Pons (tissue), 1 donor: ENCODE data around the gene LEMD2.

Source experiments
- DNase-seq: peaks from one replicate; pipeline ENCODE4 v3.0.0-alpha.2; 2016; ENCODE audit warnings: low spot score

LEMD2 gene

DNA sequence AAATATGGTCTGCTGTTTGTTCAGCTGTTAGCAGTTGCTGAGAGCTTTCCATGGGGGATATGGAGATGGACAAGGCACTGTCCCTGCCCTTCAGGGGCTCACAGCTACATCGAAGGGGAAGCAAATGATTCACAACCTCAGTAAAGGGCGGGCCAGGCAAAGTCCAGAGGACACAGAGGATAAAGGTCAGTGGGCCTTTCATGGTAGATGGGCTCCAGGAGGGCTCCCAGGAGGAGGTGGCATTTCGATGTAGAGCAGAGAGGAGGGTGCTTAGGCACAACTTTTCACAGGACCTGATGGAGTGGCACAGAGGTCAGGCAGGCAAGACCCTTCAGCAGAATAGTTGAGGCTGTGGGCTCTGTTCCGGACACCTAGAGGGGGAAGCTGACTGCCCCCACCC is 30.1 kb upstream of the LEMD2 start:
- DNase-seq = no peak

DNA sequence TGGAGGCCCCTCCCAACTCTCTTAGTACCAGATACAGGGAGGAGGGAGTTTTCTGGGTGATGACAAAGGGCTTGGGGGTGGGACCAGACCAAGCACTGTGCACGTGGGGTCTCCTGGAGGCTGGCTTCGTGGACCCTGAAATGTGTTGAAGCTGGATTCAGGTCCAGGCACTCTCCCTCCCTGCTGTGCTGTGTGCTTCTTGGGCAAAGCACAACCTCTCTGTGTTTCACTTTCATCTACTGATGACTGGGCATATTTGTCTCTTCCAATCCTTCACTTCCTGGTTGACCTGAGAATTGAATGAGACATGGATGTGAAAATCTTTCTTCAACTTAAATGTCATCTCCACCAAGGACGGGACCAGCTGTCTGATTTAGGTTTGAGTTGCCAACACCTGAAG is 29.4 kb upstream of the LEMD2 start:
- DNase-seq = no peak

DNA sequence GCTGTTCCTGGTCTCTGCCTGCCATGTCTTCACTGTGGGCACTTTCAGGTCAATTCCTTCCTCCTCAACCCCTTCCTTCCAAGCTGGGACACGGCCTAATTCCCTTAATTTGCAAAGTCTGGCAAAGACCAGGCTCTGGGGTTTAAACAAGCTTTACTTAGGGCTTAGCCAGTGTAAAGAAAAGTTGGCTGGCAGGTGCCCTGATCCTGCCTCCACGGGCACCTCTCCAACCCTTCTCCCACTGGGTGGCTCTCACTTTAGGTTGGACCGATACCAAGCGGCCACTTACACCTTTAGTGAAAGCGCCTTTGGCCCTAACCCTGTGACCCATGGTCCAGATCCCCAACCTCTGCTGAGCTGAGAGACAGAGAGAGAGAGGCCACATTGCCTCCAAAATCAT is 28.6 kb upstream of the LEMD2 start:
- no peak for DNase-seq

DNA sequence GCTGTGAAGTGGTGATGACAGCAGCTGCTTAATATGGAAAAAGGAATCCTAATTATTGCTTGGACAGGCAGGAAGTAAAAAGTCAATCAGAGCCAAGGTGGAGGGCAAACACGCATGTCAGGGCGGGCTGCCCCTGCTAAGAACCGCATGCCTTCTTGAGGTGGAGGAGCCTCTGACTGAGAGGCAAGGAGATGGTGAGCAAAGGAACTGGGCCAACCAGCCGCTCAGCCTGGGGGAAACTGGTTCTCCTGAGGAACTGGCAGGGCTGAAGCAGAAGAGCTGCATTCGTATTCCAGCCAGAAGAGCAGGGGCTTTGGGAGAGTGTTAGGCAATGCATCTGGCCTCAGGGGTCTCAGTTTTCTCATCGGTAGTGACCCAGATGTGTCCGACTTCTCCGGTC is 28.0 kb upstream of the LEMD2 start:
- no peak for DNase-seq

DNA sequence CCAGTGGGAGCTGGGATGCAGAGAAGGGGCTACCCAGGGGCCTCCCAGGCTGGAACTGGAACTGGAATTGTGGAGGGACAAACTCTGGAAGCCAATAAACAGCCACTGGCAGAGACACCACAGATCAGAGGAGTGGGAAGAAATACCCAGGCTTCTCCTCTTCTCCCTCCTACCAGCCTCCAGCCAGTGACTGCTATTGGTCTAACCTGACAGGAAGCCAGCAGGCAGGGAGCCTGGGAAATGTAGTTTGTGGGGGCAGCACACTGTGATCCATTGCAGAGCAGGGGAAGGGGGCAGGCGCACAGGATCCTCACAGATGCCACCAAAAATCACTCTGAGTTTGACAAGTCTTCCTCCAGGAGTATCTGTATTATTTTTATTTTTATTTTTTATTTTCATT is 26.9 kb upstream of the LEMD2 start:
- no peak for DNase-seq

DNA sequence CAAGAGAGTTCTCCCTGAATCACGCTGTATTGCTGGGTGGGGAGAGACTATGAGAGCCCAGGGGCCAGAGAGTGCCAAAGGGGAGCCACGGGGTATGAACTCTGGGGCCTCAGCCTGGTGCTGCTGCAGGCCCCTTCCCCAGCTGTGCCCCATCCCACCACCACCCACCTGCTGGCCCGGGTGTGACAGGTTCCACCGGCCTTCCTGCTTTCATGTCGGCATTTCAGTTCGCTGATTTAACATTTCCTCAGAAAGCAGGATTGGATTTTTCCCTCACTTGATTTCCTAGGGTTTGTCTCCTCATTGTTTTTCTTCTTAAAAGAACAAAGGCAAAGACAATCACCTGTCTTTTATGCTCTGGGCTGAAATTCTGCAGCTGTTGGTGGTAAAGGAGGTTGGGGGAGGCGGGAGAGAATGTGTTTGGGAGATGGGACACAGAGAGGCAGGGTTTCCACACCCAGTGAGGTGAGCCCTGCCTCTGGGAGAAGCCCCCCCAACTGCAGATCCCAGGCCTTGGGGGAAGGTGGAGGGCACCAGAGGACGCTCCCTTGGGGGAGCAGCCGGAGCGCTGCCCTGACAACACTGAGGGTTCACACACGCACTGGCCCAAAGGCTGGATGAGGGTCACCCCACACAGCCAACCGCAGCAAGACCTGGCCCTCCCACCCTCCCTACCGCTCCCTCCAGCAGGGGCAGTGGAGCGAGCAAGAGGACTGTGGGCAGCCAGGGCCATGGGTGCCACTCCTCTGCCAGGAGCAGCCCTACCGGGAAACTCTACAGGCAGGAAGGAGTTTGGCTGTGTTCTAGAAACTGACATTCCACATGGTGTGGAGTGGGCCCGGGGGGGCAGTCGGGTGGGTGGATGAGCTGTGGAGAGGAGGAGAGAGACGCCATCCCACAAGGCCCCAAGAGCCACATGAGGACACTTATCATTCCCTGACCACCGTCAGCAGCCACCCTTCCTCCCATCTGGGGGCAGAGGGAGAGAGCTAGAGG is 25.4 kb upstream of the LEMD2 start:
- DNase-seq = no peak

DNA sequence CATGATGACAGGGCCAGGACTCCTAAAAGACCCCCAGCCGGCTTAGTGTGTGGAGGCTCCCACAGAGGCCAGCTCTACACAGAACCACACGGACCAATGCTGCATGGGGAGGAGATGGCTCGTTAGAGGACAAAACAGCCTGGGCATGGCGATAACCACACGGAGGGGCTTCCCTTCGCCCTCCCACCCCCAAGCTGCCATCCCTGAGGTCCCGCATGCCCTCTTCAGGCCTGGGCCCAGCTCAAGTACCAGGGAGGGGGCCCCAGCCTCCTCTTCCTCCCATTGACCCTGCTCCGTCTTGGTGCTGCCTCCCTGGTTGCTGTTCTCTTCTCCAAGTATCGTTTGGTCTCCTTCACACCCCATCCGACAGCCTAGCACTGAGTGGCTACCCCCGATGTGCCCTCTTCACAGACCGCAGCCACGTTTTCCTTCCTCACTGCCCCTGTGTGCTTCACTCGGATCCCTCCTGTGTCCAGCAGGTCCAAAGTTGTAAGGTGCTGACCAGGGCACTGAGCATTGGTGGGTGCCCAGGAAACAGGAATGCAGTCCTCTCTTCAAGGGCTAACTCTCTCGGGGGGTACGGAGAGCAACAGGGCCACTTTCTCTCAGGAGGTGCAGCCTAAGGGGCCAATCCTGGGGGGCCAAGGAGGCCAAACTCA is 24.4 kb upstream of the LEMD2 start:
- no peak for DNase-seq

DNA sequence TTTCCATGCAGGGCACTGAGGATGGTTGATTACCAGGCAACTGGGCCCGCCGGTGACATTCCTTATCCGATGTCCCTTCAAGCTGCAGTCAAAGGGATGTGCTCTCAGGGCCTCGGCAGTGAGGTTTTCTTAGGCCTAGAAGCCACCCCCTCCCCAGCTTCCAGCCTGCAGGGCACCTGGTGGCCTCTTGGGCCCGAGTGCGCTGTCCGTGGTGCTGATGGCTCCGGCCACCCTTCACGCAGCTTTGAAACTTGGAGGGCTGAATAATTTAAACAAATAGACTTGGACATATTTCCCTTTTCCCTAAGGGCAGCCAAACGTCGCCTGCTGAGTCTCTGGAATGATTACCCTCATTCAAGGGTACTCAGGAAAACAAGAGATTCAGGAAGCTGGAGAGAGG is 23.7 kb upstream of the LEMD2 start:
- DNase-seq = no peak

DNA sequence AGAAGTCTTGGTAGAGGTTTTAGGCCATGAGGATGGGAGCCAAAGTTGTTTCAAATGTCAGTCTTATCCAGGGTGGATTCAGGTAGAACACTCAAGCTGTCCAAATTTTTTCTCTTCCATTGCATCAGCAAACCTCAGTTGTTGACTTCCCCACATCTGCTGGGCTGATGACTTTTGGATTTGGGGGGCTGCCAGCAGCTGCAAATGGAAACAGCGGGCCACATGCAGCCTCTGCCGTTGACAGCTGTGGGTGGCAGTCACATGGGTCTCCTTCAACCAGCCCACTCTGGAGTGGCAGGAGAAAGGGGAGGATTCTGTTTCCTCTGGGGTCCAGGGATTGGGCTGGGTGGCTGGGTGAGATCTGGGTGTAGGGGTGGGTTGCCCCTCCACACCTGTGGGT is 20.7 kb upstream of the LEMD2 start:
- no peak for DNase-seq

DNA sequence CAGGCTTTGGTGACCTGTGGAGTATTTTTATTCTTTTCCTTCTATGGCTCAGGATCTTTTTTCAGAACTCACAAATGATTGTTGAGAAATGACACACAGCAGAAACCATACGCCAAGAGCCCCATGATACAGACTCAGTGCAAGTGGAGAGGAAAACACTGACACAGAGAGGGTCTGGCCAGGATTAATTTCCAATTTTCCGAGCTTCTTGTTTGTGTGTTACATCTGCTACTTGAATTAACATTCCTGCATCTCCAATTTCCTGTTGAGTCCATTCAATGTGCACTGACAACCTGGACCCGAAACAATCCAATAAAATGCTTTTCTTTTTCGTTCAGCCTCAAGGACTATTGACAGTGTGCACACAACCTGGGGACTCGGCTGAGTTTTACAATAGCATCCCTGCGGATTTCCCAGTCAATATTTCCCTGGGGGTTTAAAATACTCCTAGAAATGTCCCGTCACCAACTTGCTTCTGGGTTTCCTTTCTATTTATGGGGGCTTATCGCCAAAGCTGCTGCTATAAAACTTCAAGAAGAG is 19.8 kb upstream of the LEMD2 start:
- no peak for DNase-seq

DNA sequence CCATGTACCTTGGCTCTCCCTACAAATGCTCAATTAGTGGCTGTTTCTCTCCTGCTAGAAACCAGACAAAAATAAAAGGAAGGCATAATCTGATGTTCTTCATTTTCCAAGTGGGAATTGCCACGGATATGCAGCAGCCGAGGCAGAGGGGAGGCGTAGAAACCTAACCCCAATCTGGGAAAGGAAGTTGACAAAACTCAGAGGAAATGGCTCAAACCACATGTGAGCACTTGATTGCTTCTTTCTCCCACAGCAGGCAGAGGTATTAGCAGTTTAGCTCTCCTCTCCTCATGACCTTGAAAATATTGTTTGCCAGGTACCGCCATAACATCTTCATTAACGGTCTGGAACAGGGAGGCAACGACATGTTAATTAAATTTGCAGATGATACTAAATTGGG is 18.7 kb upstream of the LEMD2 start:
- no peak for DNase-seq

DNA sequence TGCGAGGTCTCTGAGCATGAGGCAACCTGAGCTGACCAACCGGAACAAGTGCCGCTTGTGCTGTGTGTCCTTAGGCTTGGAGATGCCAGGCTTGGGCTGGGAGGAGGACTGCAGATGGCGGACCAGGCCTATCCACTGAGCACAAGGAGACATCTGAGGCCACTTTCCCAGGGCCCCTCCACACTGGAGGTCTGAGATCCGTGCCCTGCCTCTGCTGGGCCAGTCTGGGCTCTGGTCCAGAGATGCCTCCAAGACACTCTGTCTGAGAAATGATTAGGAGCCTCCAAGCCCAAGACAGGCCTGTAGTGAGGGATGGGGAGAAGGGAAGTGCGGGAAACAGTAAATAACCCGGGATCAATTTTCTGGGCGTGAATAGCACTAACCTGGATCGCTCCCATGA is 17.9 kb upstream of the LEMD2 start:
- DNase-seq = no peak

DNA sequence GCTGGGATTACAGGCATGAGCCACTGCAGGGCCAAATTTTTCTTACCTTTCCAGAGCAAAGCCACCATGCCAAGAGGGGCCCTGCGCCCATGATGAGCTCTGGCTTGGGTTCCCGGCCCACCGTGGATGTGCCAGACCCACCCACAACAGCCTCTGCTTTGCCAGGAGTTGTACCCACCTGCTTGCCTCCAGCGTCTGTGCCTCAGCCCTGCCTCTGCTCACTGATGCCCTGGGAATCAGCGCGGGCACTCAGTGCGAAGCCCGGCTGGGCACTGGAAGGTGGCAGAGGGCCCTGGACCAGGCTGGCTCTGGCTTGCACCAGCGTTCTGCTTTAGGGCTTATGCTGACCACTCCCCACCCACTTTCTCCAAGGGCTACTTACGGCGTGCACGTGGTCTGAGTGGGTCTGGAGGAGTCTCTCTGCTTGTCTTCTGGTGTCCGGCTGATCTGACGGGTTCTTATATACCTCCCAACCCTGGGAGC is 14.7 kb upstream of the LEMD2 start, which contains the start of gene MLN:
Gene MLN, minus strand, starts transcription at position 433 of the 483 bp plus-strand sequence. CDS start 2,840 bp downstream, outside the sequence.
- DNase-seq = no peak

DNA sequence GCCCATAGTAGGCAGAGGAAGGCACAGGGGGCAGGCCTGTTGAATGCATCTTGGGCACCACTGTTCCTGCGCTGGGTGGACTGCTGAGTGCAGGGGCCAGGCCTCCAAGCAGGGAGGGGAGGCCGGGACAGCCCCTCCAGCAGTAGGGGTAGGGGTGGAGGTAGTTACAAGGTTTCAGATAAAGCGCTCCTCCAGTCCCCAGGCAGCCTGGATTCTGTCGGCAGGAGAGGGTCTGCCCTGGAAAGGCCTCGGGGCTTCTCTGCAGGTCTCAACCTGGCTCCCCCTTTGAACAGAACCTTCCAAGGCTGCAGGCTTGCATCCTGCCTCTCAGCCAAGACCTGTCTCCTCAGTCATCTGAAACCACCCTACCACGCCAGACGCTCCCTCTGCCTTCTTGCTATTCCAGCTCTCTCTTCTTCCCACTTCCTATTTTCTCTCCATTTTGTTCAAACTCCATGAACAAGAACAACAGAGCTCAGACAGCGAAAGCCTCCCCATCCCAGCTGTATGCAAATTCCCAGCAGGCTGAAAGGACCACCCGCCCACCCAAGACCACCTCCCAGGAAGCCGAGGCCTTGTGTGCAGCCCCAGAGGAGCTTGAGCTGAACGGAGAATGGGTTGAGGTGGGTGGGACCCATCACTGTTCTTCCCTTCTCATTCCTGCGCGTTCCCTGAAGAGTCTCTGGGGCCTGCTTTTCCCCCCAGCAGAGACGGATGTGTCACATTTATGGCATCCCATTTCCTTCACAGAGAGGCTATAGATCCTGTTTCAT is 13.4 kb upstream of the LEMD2 start:
- DNase-seq = no peak

DNA sequence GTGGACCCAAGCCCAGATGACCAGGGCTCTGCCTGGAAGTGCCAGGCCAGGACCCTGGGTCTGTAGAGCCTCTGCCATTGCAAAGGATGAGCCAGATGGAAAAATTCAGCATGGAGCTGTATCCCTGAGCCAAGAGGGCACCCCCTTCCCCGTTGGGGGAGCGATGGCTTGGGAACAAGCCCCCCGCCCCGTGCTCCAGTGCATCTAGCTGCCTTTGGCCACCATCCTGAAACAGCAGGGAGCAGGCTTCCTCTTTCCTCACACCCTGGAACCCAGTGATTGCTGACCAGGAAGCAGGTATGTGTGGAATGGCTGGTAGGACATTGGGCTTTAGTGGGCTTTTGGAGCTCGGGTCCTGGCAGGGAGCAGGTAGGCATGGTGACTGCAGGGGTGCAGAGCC is 12.7 kb upstream of the LEMD2 start:
- no peak for DNase-seq

DNA sequence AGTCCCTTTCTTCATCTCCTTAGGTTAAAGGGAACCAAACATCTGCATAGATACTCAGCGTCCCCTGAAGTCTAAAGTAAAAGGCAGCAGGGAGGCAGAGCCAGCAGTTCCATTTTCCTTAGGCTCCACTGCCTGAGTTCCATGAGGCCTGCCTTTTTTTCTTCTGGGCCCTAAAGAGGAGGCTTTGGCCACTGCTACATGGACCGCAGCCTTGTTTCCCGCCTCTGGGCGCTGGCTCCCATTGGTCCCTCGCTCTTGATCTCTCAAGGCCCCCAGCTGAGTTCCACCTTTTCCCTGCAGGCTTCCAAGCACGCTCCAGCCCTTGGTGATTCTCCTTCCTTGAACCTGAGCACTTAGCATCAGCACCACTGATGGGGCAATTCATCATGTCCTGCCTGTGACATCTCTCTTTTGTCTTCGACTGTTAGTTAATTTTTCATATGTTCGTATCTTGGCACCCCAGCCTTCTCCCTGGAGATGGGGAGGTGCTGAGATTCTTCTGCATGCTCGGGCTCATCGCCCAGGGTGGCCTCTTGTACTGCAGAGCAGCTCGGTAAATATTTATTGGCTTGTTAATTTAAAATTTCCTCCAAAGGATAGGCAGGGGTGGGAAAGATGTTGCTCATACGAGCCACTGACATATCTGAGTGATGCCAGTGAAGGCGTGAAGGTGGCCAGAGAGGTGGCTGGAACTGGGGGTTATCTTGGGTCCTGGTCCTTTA is 11.5 kb upstream of the LEMD2 start:
- DNase-seq = no peak

DNA sequence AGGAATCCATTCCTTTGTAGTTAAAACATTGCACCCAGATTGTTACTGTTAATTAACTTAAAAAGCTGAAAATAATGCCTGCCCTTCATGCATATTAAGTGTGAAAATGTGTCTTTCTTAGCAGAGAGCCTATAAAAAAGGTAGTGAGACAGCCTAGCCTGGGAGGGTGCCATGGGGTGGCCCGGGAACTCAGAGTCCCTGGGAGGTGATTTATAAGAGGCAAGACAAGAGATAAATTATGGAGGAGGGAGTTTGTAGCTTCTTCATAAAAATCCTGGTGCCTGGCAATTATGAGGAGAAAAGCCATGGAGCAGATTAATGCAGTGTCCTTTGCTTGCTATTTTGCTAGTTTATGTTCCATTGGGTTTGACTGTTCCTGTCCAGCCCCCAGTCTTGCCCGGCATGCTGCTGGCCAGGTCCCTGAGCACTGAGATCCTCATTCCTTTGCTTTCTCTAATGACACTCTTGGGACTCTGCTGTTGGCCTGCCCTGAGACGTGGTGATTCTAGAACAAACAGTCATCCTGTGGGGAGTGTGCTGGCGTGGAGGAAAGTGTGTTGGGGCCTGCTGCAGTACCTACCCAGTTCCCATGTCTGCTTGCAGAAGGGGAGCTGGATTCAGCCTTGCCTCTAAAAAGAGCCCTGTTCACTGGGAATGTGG is 10.7 kb upstream of the LEMD2 start:
- no peak for DNase-seq

DNA sequence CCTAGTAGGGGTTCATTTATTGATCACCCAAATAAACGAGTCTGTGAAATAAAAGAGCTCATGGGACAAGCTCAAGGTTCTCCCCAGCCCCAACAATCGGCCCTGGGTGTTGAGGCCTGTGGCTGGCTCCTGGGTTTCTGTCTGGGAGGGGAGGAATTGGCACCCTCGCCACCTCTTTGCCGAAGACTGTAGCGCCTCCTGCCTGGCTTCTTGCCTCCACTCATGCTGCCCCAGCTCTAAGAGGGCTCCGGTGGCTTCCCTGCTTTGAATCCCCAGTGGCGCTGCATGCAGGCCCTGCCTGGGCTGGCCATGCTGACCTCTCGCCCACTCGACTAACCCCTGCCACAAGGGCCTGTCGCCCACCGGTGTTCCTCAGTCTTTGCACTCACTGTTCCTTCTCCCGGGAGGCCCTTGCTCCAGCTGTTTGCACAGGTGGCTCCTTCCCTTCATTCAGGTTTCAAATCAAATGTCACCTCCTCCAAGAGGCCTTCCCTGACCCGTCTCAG is 9.5 kb upstream of the LEMD2 start:
- no peak for DNase-seq

DNA sequence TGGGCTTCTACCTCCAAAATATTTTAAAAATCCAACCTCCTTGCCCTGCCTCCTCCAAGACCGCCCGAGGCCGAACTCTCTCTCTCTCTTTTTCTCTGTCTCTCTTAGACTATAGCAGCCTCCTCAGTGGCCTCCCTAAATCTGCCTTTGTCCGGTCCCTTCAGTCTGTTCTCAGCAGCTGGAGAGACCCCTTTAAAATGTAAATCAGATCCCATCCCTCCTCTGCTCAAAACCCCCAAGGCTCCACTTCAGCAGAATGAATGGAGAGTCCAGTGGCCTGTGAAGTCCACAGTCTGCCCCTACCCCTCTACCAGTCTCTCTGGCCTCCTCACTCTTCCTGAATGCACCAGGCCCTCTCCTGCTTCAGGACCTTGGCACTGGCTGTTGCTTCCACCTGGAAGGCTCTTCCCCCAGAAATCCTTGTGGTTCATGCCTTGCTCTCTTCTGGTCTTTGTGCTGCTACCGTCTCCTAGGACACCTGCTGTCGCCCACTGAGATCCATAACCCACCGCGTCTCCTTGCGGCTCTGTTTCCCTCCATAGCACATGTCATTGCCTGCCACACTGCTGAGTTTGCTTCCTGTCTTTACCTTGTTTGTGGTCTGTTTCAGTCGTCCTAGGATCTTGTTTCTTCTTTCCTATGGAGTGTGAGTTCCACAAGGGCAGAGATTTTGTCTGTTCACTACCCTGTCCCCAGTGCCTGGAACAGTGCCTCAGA is 8.9 kb upstream of the LEMD2 start:
- DNase-seq = no peak
